NK-92 treated with Interleukin-12 subunit alpha and Interleukin-12 subunit beta, amount 100 ng/mL, for 24 hours (cell line): ENCODE measurements around the gene ZFYVE26.
"Not testable (repeated sequence)": the region's sequence is repeated elsewhere in the genome, so short reads cannot be mapped to it uniquely, and the experiment has no call there.

Source experiments
- DNase-seq: peaks from one replicate; lab custom pipeline; 2025; lab: John Stamatoyannopoulos, UW

ZFYVE26 gene

GRCh38 chr14:67816326-67817002 lies at the start of gene ZFYVE26:
TSS of gene ZFYVE26 (minus strand) at chr14:67816590. CDS start at chr14:67815963, 627 bp downstream.
- DNase-seq = peak; percentile 88

GRCh38 chr14:67863223-67863622 lies 46.8 kb upstream of the ZFYVE26 start:
- no peak for DNase-seq

- DNase-seq = no peak
Observed at GRCh38 chr14:67859169-67859749, 42.9 kb upstream of the ZFYVE26 start.

GRCh38 chr14:67857778-67858350 lies 41.5 kb upstream of the ZFYVE26 start:
- DNase-seq = no peak

- no peak for DNase-seq
Observed at GRCh38 chr14:67856827-67857226, 40.4 kb upstream of the ZFYVE26 start.

GRCh38 chr14:67853715-67854114 lies 37.3 kb upstream of the ZFYVE26 start:
- DNase-seq = no peak

- no peak for DNase-seq
Observed at GRCh38 chr14:67852926-67853604, 36.7 kb upstream of the ZFYVE26 start.

- DNase-seq = no peak
Observed at GRCh38 chr14:67851785-67852410, 35.5 kb upstream of the ZFYVE26 start.

- DNase-seq = no peak
Observed at GRCh38 chr14:67850066-67850830, 33.9 kb upstream of the ZFYVE26 start.

- no peak for DNase-seq
Observed at GRCh38 chr14:67846029-67846610, 29.7 kb upstream of the ZFYVE26 start.

GRCh38 chr14:67837011-67837624 lies 20.7 kb upstream of the ZFYVE26 start:
- DNase-seq = no peak

- DNase-seq = no peak
Observed at GRCh38 chr14:67835596-67835995, 19.2 kb upstream of the ZFYVE26 start.

- no peak for DNase-seq
Observed at GRCh38 chr14:67833403-67833802, 17.0 kb upstream of the ZFYVE26 start.

- DNase-seq = no peak
Observed at GRCh38 chr14:67831113-67831512, 14.7 kb upstream of the ZFYVE26 start.

GRCh38 chr14:67821121-67821520 lies 4.7 kb upstream of the ZFYVE26 start:
- DNase-seq = no peak

GRCh38 chr14:67820428-67820971 lies 4.1 kb upstream of the ZFYVE26 start:
- DNase-seq = no peak

GRCh38 chr14:67819563-67820421 lies 3.4 kb upstream of the ZFYVE26 start, which contains the start of gene RAD51B:
TSS of gene RAD51B (plus strand) at chr14:67819779.
- DNase-seq = peak; percentile 68

GRCh38 chr14:67818476-67818875 lies 2.1 kb upstream of the ZFYVE26 start:
- not testable (repeated sequence) for DNase-seq

GRCh38 chr14:67817750-67818438 lies 1.5 kb upstream of the ZFYVE26 start:
- DNase-seq = no peak
